ENCODE results near the gene GRID1.

DNA sequence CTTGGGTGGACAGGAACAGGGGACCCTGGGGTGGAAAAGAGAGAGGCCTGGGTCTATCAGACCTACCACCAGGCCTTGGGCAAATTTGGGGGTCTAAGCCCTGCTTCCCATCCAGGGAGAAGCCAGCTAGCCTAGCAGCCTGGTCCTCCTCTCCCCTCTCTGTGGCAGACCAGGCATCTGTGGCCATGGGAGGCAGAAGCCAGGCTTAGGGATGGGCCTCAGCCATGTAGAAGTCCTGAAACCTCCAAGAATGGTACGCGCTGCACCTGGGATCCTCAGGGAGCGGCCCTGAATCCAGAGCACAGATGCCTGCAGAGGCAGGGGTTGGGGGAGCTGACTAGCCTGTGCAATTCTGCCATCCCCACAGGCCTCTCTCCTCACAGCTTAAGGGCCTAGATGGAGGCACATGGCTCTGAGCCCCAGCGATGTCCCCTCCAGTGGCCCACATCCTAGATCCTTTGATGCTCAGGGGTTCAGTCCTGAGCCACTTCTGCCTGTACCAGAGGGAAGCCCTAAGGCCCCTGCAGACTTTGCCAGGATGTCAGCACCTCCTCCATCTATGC is 21.2 kb downstream of the GRID1 start:
- no peak for TF ChIP-seq POLR2A (IDR thresholded peaks at IDR 0.05)
- TF ChIP-seq, protein P1, sequence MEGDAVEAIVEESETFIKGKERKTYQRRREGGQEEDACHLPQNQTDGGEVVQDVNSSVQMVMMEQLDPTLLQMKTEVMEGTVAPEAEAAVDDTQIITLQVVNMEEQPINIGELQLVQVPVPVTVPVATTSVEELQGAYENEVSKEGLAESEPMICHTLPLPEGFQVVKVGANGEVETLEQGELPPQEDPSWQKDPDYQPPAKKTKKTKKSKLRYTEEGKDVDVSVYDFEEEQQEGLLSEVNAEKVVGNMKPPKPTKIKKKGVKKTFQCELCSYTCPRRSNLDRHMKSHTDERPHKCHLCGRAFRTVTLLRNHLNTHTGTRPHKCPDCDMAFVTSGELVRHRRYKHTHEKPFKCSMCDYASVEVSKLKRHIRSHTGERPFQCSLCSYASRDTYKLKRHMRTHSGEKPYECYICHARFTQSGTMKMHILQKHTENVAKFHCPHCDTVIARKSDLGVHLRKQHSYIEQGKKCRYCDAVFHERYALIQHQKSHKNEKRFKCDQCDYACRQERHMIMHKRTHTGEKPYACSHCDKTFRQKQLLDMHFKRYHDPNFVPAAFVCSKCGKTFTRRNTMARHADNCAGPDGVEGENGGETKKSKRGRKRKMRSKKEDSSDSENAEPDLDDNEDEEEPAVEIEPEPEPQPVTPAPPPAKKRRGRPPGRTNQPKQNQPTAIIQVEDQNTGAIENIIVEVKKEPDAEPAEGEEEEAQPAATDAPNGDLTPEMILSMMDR (IDR thresholded peaks at IDR 0.05): no peak

Data from lower leg skin (tissue), 3 donors.